CD14-positive monocyte (primary cell): ENCODE measurements around the gene DGCR2. TPM values are rescaled to one million over a fixed set of nuclear protein-coding genes. Genes with fewer than 3 reads are reported as not detected.

Experiments
- DNase-seq, 3 donors: peaks; one replicate each; pipeline ENCODE4 v3.0.0-alpha.2; 2011 to 2022
- H2AFZ ChIP-seq: 2 replicates; pipeline ENCODE4 v1.6.0; 2012; ENCODE audit warnings: mild to moderate bottlenecking, low read depth, low read length, inconsistent platforms; ENCODE audit not compliant: insufficient read depth, poor library complexity, severe bottlenecking
- H3K27ac ChIP-seq, 2 donors: 1 replicate in 1 of 2; 2 replicates in 1 of 2; pipeline ENCODE4 v1.5.1; 2012 to 2013; ENCODE audit warnings: low read length in 2 of 2, control low read depth in 1 of 2, inconsistent platforms in 1 of 2, low read depth in 1 of 2, mild to moderate bottlenecking in 1 of 2
- H3K27me3 ChIP-seq, 2 donors: one replicate each; pipeline versions ENCODE4 v1.6.0 to v1.6.1; 2011 to 2013; ENCODE audit warnings: low read length in 2 of 2; ENCODE audit not compliant: control insufficient read depth in 2 of 2, insufficient read depth in 2 of 2
- H3K36me3 ChIP-seq, 2 donors: replicated peaks in 1 of 2; 1 replicate in 1 of 2; 2 replicates in 1 of 2; pipeline versions ENCODE4 v1.5.1 to v1.6.1; 2012 to 2013; ENCODE audit warnings: low read length in 2 of 2, control low read depth in 1 of 2, inconsistent platforms in 1 of 2, mild to moderate bottlenecking in 1 of 2; ENCODE audit not compliant: insufficient read depth in 2 of 2, control insufficient read depth in 1 of 2
- H3K4me1 ChIP-seq, 2 donors: 1 replicate in 1 of 2; 2 replicates in 1 of 2; pipeline versions ENCODE4 v1.5.1 to v1.6.1; 2012 to 2013; ENCODE audit warnings: low read length in 2 of 2, control low read depth in 1 of 2, inconsistent platforms in 1 of 2, mild to moderate bottlenecking in 1 of 2, moderate library complexity in 1 of 2; ENCODE audit not compliant: insufficient read depth in 2 of 2, control insufficient read depth in 1 of 2
- H3K4me2 ChIP-seq: replicated peaks from 2 replicates; pipeline ENCODE3; 2012; ENCODE audit warnings: low read length, moderate library complexity, mild to moderate bottlenecking; ENCODE audit not compliant: poor library complexity, severe bottlenecking; ENCODE audit errors: extremely low read depth
- H3K4me3 ChIP-seq, 3 experiments: fragments of 200-600 bp in 1 of 3; sonication (generic) in 1 of 3; replicated peaks in 1 of 3; 1 replicate in 2 of 3; 2 replicates in 1 of 3; pipeline ENCODE4 v1.5.1; 2011 to 2013; ENCODE audit warnings: low read length in 3 of 3, mild to moderate bottlenecking in 3 of 3, control low read depth in 2 of 3, low read depth in 2 of 3, inconsistent platforms in 1 of 3, moderate library complexity in 1 of 3
- H3K79me2 ChIP-seq: 2 replicates; pipeline ENCODE4 v1.6.0; 2012; ENCODE audit warnings: mild to moderate bottlenecking, control low read depth, inconsistent platforms, low read length, moderate library complexity; ENCODE audit not compliant: insufficient read depth
- H3K9ac ChIP-seq: 2 replicates; pipeline ENCODE4 v1.6.0; 2017; ENCODE audit warnings: low read length, mild to moderate bottlenecking; ENCODE audit not compliant: insufficient read depth, poor library complexity, severe bottlenecking
- H3K9me3 ChIP-seq, 2 donors: replicated peaks in 1 of 2; 1 replicate in 1 of 2; 2 replicates in 1 of 2; pipeline versions ENCODE4 v1.5.1 to v1.6.1; 2012 to 2013; ENCODE audit warnings: low read length in 2 of 2, control low read depth in 1 of 2; ENCODE audit not compliant: control insufficient read depth in 1 of 2, insufficient read depth in 1 of 2
- H4K20me1 ChIP-seq: 2 replicates; pipeline ENCODE4 v1.6.0; 2012; ENCODE audit warnings: mild to moderate bottlenecking, low read length, control low read depth, moderate library complexity; ENCODE audit not compliant: insufficient read depth
- H3K27ac Mint-ChIP-seq, 7 donors: one replicate each; pipeline ENCODE4 v1.8.0; 2020; ENCODE audit warnings: mild to moderate bottlenecking in 7 of 7, mixed read lengths in 7 of 7, moderate library complexity in 6 of 7, inconsistent platforms in 2 of 7
- H3K27me3 Mint-ChIP-seq, 3 donors: one replicate each; pipeline ENCODE4 v1.8.0; 2021 to 2022; ENCODE audit warnings: low read depth in 3 of 3, mild to moderate bottlenecking in 3 of 3, mixed read lengths in 3 of 3, moderate library complexity in 3 of 3, inconsistent platforms in 1 of 3
- H3K36me3 Mint-ChIP-seq, 2 donors: one replicate each; pipeline ENCODE4 v1.8.0; 2020; ENCODE audit warnings: mixed read lengths in 2 of 2, inconsistent platforms in 1 of 2, mild to moderate bottlenecking in 1 of 2
- H3K4me1 Mint-ChIP-seq: one replicate; pipeline ENCODE4 v1.8.0; 2020; ENCODE audit warnings: mild to moderate bottlenecking, mixed read lengths
- H3K4me3 Mint-ChIP-seq, 2 donors: one replicate each; pipeline ENCODE4 v1.8.0; 2020; ENCODE audit warnings: mild to moderate bottlenecking in 2 of 2, mixed read lengths in 2 of 2, moderate library complexity in 1 of 2
- H3K9me3 Mint-ChIP-seq, 7 donors: one replicate each; pipeline ENCODE4 v1.8.0; 2020 to 2022; ENCODE audit warnings: mixed read lengths in 7 of 7, mild to moderate bottlenecking in 6 of 7, moderate library complexity in 6 of 7, inconsistent platforms in 2 of 7
- WGBS: methylation state at CpG from one replicate; pipeline ENCODE4 v1.1.5; 2013; ENCODE audit warnings: missing lambda C conversion rate; ENCODE audit not compliant: insufficient coverage; 5-methylcytosine and 5-hydroxymethylcytosine counted together
- intact Hi-C, 2 donors: fragments of 100-400 bp; cut with micrococcal nuclease; formaldehyde crosslinking; loops; one replicate each; pipeline versions ENCODE4 v1.15.0 to v1.15.1; 2023
- polyA plus RNA-seq, 3 donors: library from polyadenylated mRNA; depleted of rRNA in 1 of 3; unstranded in 2 of 3; stranded (reverse) in 1 of 3; fragments of 300-500 nt in 2 of 3; fragments of >200 nt in 1 of 3; fragmentation: Illumina TruSeq in 2 of 3; gene quantifications; 1 replicate in 2 of 3; 2 replicates in 1 of 3; pipeline ENCODE4 v1.2.3, GENCODE V29; 2012 to 2021
- TF ChIP-seq, protein P1 (sequence below): fragments of 200-600 bp; IDR thresholded peaks from one replicate; pipeline ENCODE4 v1.8.0; 2022; ENCODE audit warnings: antibody characterized with exemption, mild to moderate bottlenecking

DGCR2 gene
- polyA plus RNA-seq, 3 donors, result 28.9 to 37.0 (median 36.2) TPM

DNA sequence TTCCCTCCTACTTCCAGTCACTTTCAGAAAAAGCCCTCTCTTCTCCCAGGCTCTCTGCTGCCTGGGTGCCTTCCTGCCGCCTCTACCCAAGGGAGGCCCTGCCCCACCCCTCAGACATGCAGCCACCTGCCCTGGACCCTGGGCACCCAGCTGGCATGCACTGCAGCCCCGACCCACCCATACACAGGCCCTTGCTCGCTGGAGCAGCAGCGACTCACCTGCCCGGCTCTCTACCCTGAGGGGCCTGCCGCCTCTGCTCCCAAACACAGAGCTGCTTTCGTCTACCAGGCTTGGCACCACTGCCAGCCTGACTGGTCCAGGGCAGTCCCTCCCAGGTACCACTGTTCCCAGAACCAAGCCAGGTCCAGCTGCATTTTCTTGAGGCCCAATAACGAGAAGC, 7.7 kb upstream of the DGCR2 start:
- Mint-ChIP-seq H3K27ac (no peak overlapping the region), H3K9me3 (peaks cover 0 to 3% (median 0%) of the 10 kb centered on the region in 7 donors), H3K36me3 (peaks cover 34 to 39% of the 10 kb centered on the region in 2 donors), H3K4me3 (no peak overlapping the region), H3K27me3 (peaks cover 0 to 3% (median 2%) of the 10 kb centered on the region in 3 donors), H3K4me1 (peaks cover 1% of the 10 kb centered on the region)
- 98% methylated on average over 7 of the region's 8 CpGs for WGBS
- Histone ChIP-seq H3K4me2 (no peak overlapping the region), H3K27ac (no peak overlapping the region), H3K4me1 (no peaks in the 10 kb centered on the region), H4K20me1 (no peaks in the 10 kb centered on the region), H3K9ac (no peak overlapping the region), H3K36me3 (peaks cover 36 to 42% of the 10 kb centered on the region in 2 donors), H2AFZ (no peak overlapping the region), H3K9me3 (no peaks in the 10 kb centered on the region), H3K27me3 (no peaks in the 10 kb centered on the region), H3K4me3 (no peak overlapping the region), H3K79me2 (no peaks in the 10 kb centered on the region)
- no peak for DNase-seq
- intact Hi-C loops, result no loop called here
- TF ChIP-seq, protein P1, sequence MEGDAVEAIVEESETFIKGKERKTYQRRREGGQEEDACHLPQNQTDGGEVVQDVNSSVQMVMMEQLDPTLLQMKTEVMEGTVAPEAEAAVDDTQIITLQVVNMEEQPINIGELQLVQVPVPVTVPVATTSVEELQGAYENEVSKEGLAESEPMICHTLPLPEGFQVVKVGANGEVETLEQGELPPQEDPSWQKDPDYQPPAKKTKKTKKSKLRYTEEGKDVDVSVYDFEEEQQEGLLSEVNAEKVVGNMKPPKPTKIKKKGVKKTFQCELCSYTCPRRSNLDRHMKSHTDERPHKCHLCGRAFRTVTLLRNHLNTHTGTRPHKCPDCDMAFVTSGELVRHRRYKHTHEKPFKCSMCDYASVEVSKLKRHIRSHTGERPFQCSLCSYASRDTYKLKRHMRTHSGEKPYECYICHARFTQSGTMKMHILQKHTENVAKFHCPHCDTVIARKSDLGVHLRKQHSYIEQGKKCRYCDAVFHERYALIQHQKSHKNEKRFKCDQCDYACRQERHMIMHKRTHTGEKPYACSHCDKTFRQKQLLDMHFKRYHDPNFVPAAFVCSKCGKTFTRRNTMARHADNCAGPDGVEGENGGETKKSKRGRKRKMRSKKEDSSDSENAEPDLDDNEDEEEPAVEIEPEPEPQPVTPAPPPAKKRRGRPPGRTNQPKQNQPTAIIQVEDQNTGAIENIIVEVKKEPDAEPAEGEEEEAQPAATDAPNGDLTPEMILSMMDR, result no peak

DNA sequence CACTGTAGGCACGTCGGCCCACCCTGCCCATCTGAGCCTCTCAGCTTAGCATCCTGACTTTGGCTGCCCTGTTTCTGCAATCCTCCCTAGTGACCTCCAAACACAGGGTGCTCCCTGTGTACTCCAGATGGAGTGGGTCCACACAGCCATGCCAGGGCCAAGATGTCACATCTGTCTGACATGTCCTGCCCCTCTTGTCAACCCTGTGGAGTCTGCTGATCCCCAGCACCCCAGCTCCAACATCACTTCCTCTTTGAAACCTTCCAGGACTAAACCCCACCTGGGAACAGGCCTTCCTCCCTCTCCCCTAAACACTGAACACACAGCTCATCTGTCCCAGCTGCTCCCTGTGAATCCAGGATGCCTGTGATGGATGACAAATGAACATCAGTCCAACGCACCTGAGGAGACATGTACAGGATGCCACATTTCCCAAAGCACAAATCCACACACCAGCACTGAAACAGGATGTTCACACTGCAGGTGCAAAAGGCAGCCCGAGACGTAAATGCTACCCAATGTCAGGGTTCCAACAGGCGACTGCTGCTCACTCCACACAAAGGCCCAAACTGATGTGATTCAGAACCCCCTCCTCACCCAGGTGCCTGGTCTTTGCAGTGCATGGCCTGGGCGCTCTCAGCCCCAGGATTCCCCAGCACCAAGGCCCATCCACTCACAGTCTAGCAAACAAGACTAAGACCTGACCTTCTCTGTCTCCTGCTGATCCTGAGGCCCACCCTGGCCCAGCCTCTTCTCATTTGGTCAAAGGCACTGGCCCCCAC, 6.9 kb upstream of the DGCR2 start:
- H3K4me2 ChIP-seq, result no peak overlapping the region
- peaks cover under 1 to 4% (median 4%) of the 10 kb centered on the region in 3 donors for H3K27me3 Mint-ChIP-seq
- TF ChIP-seq, protein P1, result no peak
- DNase-seq, result no peak
- H3K4me3 Mint-ChIP-seq, result no peak overlapping the region
- no peaks in the 10 kb centered on the region for H3K4me1 ChIP-seq
- WGBS, result 93% methylated on average over 4 of the region's 7 CpGs
- no peaks in the 10 kb centered on the region for H3K27me3 ChIP-seq
- no peaks in the 10 kb centered on the region for H3K79me2 ChIP-seq
- peaks cover 29 to 35% of the 10 kb centered on the region in 2 donors for H3K36me3 ChIP-seq
- peaks cover 26 to 32% of the 10 kb centered on the region in 2 donors for H3K36me3 Mint-ChIP-seq
- H3K4me3 ChIP-seq, result no peak overlapping the region
- H3K27ac Mint-ChIP-seq, result no peak overlapping the region
- no peak overlapping the region for H2AFZ ChIP-seq
- peaks cover 1% of the 10 kb centered on the region for H3K4me1 Mint-ChIP-seq
- no peak overlapping the region for H3K9ac ChIP-seq
- no peak overlapping the region for H3K27ac ChIP-seq
- peaks cover 0 to 3% (median 0%) of the 10 kb centered on the region in 7 donors for H3K9me3 Mint-ChIP-seq
- intact Hi-C loops, result no loop called here
- H4K20me1 ChIP-seq, result no peaks in the 10 kb centered on the region
- no peaks in the 10 kb centered on the region for H3K9me3 ChIP-seq
